Daoy (cell line): ENCODE measurements around the gene POLR1C. TPM values are rescaled to one million over a fixed set of nuclear protein-coding genes. Genes with fewer than 3 reads are reported as not detected.
A peak's percentile ranks its signal among the peaks of the same experiment; 100 is the strongest.
"Not testable (repeated sequence)": the region's sequence is repeated elsewhere in the genome, so short reads cannot be mapped to it uniquely, and the experiment has no call there.

Experiments used
- DNase-seq: peaks from one replicate; pipeline ENCODE4 v3.0.0-alpha.2; 2015; ENCODE audit warnings: low read depth
- total RNA-seq: library from RNA; depleted of rRNA; stranded (reverse); fragments of >200 nt; shearing (Covaris generic); gene quantifications from 2 replicates; pipeline ENCODE4 v1.2.3, GENCODE V29; 2014; rRNA removed

The POLR1C gene, protein sequence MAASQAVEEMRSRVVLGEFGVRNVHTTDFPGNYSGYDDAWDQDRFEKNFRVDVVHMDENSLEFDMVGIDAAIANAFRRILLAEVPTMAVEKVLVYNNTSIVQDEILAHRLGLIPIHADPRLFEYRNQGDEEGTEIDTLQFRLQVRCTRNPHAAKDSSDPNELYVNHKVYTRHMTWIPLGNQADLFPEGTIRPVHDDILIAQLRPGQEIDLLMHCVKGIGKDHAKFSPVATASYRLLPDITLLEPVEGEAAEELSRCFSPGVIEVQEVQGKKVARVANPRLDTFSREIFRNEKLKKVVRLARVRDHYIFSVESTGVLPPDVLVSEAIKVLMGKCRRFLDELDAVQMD
- total RNA-seq = 71.7 and 72.6 TPM in 2 replicates

DNA sequence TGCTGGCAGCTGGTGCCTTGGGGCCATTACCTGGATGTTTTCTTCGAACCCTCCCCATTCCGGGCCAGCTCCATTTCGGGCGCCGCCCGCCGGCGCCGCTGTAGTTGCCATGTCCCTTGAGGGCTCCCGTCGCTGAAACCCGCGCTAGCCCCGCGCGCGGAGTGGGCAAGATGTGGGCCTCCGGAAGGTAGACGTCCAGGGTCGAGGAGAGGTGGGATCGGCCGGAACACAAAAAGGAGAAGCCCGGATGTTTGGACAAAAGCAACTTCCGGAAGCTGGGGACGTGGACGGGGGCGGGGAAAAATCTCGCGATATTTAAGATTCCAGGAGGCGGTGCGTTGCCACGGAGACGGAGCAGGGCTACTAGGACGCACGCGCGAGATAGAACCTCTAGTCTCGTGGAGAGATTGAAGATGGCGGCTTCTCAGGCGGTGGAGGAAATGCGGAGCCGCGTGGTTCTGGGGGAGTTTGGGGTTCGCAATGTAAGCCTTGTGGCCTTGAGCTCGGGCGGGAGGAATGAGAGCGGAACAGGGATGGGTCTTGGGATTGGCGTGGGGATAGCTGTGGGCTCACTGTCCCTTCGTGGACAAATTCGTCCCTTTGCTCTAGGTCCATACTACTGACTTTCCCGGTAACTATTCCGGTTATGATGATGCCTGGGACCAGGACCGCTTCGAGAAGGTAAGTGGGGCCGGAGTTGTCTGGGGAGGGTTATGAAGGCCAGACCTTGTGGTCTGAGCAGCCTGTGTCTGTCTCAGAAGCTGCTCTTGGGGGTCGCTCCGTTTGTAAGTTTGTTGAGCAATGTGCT, at the start of gene POLR1C, which contains the start of gene YIPF3:
TSS of gene POLR1C (plus strand) at position 393 of the 808 bp plus-strand sequence. CDS start at position 414, 21 bp downstream.
TSS of gene YIPF3 (minus strand) at position 230 of the 808 bp plus-strand sequence. CDS start at position 111, 119 bp downstream.
- DNase-seq = peak; percentile 98

DNA sequence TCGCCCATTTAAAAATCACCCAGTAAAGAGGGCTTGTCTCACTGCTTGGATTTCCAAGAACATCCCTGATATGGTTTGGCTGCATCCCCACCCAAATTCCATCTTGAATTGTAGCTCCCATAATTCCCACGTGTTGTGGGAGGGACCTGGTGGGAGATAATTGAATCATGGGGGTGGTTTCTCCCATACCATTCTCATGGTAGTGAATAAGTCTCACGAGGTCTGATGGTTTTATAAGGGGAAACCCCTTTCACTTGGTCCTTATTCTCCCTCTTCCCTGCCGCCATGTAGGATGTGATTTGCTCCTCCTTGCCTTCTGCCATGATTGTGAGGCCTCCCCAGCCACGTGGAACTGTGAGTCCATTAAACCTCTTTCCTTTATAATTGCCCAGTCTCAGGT, 49.6 kb upstream of the POLR1C start:
- not testable (repeated sequence) for DNase-seq

DNA sequence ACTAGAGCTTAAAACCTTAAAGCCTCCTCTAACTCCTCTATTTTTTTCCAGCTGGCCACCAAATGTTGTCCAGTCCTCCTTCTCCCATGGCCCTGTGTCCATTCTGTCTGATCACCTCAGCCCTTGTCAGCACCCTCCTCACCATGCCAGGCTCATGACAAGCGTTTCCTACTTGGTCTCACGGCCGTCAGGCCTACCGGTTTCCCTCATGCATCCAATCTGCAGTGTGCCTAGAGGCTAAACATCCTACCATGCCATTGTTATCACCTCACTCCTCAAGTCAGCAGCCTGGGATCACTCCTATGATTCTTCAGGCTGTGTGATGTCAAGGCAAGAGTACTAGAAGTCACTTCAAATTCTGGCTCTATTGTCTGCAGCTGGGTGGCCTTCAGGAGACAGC, 49.1 kb upstream of the POLR1C start:
- no peak for DNase-seq

DNA sequence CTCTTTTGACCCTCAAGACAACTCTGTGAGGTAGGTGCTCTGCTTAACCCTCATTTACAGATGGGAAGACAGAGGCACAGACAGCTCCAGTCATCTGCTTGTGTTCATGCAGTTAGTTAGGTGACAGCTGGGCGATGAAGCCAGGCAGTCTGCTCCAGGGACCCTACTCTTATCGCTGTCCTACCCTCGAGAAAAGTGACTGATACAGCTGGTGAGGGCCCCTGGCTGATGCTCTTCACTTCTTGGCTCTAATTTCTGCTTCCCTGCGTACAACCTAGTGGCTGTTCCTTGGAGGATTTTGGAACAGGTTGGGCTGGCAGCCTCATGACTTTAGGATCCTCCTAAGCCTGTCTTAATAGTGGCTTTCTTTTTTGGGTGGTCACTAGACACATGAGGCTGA, 48.6 kb upstream of the POLR1C start:
- no peak for DNase-seq

DNA sequence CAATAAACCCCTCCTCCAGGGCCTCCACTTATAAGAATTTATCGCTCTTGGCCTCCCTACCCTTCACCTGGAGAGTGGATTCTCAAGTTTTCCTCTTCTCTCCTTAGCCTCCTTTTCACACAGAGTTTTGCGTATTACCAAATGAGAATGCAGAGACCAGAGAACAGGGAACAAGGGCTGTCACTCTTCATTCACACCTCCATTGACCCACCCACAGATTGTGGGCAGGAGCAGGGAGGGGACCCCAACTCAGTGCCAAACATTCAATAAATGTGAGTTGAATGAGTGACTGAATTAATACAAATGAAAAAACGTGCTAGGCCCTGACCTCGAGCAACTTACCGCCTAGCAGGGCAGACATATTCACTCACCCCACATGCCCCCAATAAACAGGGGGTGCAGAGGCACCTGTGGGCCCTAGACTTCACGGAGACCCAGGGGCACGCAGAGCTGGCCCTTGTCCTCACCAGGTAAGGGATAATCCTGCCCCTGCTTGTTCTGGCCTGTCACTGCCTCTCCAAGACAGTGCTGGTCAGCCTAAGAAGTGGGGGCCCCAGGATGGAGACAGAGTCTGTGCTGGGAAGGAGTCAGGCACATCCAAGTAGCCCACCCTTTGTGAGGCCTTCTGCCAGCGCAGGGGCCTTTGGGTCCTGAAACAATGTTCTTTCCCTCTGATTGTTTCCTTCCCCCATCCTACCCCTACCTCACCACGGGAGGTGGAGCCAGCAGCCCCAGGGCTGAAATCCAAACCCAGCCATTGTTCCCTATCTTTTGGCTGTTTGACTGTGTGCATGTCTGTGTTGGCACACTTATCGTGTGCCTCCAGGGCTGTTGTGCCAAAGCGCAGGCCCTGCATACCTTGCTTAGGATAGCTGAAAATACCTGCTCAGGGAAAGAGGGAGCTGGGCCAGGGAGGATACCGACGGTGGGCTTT, 47.9 kb upstream of the POLR1C start:
- DNase-seq = no peak

DNA sequence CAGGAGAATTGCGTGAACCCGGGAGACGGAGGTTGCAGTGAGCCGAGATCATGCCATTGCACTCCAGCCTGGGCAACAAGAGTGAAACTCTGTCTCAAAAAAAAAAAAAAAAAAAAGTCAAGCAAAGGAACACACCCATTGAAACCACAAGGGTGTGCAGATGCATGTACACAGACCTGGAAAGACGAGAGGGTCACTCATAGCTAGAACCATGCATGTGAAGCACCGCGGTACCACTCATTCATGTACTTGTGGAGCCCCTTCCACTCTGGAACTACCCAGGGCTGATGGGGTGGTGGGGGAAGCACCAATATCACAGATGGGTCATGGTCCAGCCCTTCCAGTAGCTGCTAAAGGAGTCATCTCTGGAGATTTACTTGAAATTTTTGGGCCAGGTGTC, 46.9 kb upstream of the POLR1C start:
- DNase-seq = no peak

DNA sequence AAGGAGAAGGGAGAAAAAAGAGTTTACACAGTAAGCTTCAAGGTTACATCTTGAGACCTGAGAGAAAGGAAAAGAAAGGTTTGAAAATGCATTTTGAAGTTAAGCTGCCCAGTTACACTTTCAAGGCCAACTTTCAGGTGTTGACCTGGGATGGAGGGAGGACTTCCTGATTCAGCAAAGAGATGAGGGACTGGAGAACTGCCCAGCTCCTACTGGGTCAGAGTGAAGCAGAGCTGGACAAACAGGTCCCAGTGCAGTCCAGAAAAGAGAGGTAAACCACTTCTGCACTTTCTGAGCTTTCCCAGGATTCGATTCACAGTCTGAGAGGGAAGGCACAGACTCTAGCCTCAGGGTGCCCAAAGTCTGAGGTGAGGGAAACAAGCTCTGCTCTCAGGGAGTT, 45.5 kb upstream of the POLR1C start:
- no peak for DNase-seq

DNA sequence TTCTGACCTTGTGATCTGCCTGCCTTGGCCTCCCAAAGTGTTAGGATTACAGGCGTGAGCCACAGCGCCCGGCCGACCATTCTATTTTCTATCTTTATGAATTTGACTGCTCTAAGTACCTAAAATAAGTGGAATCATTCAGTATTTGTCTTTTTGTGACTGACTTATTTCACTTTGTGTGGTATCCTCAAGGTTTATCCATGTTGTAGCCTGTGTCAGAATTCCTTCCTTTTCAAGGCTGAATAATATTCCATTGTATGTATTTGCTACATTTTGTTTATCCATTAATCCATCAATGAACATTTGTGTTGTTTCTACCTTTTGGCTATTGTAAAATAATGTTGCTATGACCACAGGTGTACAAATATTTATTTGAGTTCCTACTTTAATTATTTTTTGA, 44.4 kb upstream of the POLR1C start:
- no peak for DNase-seq

DNA sequence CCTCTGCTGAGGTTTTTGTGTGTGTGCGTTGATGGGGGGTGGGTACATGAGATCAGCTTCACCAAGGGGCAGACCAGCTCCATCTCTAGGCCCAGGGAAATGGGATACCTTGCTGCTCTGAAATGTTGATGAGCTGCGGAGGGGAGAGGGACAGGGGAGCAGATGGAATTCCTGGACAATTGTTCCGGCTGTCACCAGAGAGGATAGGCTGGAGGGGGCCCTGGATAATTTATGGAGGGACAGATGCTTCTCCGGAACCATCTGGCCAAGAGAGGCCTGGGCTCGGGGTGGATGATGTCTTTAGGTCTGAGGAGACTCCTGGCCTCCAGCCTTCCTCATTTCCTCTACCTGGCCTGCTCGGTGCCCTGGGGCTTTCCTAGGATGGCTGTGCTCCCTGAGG, 41.4 kb upstream of the POLR1C start:
- DNase-seq = no peak

DNA sequence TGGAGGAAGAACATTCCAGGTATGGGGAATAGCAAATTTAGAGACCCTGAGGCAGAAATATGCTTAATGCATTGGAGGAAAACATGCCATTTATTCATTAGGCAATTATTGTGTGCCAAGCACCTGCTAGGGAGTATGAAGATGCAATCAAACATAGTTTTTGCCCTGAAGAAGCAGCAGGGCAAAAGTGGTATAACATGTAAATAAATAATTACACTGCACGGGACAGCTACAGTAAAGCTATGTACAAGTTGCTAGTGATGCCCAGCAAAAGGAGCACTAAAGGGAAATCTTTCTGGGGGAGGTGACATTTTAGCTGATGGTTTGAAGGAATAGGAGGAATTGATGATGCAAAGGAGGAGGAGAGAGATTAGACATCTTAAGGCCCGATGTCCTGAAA, 40.1 kb upstream of the POLR1C start:
- DNase-seq = no peak

DNA sequence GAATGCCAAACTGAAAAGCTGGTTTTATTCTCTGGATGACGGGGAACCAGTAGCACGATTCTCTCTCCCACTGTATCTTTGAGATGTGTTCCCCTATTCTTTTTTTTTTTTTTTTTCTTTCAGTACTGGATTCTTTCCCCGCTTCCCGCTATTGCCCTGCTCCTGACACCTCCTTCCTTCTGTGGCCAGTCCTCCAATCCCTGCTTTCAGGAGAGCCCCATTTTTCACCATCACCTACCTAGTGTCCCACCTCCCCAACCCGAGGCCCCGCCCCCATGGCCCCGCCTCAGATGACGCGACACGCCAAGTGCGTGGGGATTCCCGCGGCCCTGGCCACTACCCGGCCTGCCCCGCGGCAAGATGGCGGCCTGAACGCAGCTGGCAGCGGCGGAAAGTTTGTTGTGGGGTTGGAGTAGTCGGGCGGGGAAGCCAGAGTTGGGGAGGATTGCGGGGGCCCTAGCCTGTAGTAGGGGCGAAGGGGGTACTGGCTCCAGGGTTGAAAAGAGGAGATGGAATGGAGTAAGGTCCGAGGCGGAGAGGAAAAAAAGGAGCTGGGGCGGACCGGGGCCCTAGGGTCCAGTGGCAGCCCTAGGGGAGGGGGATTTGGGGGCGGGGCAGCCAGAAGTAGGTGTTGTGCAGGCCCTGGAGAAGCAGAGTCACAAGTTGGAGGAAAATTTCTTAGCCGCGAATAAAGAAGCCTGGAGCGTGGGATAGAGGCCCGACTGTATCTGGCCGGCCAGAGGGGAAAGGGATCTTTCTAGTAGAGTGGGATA, 39.5 kb upstream of the POLR1C start, which contains the start of gene TJAP1:
TSS of gene TJAP1 (plus strand) at position 336 of the 773 bp plus-strand sequence. CDS start 21,432 bp downstream, outside the sequence.
- DNase-seq = peak; percentile 98

DNA sequence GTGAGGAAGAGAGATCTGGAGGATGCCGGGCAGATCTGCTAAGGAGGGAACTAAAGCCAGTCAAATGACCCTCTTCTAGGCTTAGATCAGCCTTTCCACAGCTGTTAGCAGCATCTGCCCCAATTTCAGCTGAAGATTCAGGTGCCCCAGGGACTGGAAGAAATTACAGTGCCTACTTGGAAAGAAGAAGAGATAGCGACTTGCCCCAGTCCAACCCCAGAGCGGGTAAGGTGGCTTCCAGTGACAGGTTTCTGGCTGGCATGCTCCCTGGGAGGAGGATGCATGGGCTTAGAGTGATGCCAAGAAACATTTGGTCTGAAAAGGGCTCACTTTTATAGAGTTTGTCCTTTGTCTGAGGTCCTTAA, 38.9 kb upstream of the POLR1C start:
- DNase-seq = no peak

DNA sequence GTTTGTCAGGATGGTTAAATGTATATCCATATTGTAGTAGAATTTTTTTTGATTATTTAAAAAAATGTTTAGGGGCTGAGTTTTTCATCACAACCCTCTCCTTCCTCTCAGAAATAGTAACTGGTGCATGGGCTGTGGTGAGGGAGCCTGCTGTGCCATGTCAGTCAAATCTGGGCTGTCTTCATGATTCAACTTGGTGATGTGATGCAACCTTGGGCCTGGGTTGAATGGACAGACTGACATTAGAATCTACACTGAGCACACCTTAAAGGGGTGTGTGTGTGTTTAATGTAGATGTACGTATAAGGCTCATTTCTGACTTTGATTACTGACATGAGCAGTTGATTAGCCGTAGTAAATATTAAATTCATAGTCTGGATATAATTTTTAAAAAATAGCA, 35.8 kb upstream of the POLR1C start:
- no peak for DNase-seq

DNA sequence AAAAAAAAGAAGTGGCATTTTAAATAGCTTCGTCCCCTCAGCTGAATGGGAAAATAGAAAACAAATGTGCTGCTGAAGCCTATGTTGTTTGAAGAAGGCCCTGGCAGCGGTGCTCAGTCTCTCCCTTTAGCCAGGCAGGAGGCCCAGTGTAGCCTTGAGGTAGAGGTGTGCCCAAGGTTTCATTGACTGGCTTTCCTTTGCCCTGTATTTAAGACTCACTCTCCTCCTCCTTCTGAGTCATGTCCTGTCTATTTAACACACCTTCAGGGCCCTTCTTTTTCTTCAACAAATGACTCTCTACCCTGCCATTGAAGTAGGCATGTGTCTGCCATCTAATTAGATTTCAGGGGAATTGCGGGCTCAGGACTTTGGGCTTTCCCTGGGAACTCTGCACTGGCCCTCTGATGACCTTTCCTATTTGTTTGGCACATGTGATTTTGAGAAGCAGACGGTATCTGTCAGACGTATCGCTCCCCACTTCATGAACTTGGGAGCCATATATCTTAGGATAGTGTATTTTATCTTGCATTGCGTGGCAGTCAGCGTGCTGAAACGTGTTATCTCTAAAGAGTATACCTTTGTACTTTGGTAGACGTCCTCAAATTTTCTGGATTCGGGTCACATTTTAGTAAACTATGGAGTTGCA, 35.2 kb upstream of the POLR1C start:
- no peak for DNase-seq

DNA sequence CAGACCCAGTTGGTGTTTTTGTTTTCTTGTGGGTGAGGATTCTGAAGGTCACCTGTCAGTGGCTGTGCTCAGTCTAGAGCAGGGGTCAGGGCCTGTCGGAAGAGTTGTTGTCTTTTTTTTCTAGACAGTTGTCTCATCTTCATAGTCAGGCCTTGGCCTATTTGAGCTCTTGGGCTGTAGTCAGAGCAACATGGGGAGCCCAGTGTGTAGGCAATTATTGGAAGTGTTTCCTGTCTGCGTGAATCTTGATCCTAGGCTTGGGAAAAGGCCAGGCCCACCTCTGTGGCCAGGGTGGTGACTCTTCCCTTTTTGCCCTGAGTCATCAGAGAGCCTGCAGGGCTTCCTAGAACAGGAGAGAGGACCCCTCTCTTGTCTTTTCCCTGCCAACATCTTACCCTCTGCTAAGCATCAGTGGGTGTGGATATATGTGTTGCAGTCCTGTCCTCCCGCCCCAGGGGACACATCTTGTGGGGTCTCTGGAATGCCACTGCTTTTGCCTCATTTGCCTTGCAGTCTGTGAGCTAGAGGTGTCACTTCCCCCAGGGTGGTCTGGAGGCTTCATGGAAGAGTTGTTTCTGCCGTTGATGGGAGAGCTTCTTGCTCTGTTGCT, 28.1 kb upstream of the POLR1C start:
- peak; percentile 48 for DNase-seq

DNA sequence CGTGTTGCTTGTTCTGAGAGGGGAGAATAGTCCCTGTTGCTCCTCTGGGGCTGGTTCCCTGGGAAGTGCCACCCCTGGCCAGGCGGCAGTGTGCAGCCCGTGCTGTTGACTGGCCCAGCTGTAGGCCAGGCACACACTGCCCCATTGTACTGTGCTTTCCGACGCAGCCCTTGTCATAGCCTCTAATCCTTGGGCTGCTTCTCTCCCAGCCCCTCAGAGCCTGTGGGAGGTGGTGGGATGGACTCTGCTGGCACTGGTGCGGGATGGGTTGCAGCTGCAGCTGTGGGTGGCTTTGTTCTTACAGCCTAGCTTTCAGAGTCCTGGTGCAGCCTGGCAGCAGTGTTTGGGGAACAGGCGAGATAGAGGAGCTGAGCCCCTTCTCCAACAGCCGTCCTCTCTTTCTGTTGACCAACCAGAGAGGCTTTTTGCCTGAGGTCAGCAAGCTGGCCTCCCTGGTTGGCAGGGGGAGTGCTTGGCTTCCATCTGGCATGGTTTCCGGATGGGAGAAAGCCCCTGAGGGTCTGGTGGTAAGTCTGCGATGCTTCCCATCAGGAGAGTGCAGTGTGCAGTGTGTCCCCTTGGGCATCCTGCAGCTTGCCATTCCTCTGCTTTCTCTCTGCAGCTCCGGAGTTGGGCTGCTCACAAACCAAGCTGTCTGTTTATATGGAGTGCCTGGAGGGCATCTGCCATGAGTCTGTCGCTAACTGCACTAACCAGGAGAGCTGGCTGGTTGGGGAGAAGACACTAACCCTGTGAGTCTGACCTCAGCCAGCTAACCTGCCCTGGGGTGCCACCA, 27.4 kb upstream of the POLR1C start:
- DNase-seq = no peak

DNA sequence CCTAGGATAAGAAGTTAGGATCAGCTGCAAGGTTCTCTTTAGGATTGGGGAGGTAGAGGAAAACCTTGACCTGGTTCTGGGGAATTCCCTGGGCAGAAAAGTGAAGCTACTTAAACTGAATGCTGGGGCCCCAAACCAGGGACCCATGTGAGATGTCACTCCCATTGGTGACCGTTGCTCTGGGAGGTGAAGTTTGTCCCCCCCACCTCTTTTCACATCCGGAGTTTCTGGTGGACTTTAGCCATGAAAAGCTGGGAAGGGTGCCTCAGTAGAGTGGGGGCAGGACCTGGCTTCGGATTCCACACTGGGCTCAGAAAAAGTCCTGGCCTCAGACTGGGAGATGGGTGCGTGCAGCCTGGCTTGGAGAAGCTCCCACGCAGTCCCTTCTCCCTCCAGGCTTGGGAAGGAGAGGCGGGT, 26.4 kb upstream of the POLR1C start:
- DNase-seq = no peak

DNA sequence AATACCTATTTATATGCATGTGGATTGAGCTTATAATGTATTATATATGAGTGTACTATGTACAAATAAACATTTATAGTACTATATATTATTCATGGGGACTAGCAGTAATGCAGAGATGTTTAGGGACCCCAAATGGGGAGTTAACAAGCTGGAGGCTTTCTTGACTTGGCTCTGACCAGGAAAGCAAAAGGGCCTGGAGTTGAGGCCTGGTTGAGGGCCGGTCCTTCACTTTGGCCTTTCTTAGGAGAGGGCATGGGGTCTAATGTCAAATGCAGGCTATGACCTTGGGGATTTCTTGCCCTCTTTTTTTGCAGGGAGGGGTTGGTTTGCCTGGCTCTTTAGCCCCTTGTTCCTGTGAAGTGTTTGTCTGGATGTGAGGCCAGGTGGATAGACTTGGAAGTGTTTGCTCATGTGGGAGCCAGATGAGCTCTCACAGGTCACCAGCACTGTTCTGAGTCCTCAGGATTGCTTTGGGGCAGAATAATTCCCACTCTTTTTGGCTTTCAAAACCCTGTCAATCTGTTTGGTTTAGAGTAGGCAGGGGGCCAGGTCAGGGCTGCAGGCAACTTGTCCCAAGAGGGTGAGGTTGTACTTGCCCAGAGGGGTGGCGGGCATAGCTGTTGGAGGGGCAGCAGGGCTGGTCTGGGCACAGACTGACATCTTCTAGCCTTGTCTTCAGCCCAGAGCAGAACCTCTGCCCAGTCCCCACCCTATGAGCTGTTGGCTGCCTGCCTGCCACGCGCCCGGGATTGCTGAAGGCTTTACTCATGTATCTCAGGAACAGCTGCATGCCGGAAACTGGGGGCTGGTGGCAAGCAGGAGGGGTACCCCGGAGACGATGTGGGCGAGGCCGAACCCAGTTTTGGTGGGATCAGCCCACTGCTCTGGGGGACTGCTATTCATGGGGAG, 24.9 kb upstream of the POLR1C start:
- peak; percentile 79 for DNase-seq
